ENCODE measurements around the gene TMUB1.

TMUB1 gene

GRCh38 chr7:151083071-151083823 lies at the start of gene TMUB1:
Gene TMUB1 (minus strand): TSS chr7:151083493. CDS start chr7:151082563, 930 bp downstream.
- in situ Hi-C loops (cut with MboI; ENCODE audit: low sequenced_read_pairs), result no loop called here

GRCh38 chr7:151132461-151133205 lies 49.3 kb upstream of the TMUB1 start:
- in situ Hi-C loops (cut with MboI; ENCODE audit: low sequenced_read_pairs), result no loop called here

- in situ Hi-C loops (cut with MboI; ENCODE audit: low sequenced_read_pairs), result no loop called here
Measured at GRCh38 chr7:151131592-151132293, 48.5 kb upstream of the TMUB1 start.

- in situ Hi-C loops (cut with MboI; ENCODE audit: low sequenced_read_pairs), result no loop called here
Measured at GRCh38 chr7:151131224-151131591, 47.9 kb upstream of the TMUB1 start.

GRCh38 chr7:151130741-151131157 lies 47.5 kb upstream of the TMUB1 start:
- in situ Hi-C loops (cut with MboI; ENCODE audit: low sequenced_read_pairs), result no loop called here

- in situ Hi-C loops (cut with MboI; ENCODE audit: low sequenced_read_pairs), result no loop called here
Measured at GRCh38 chr7:151129960-151130591, 46.8 kb upstream of the TMUB1 start.

GRCh38 chr7:151129117-151129959 lies 46.0 kb upstream of the TMUB1 start:
- in situ Hi-C loops (cut with MboI; ENCODE audit: low sequenced_read_pairs), result no loop called here

- in situ Hi-C loops (cut with MboI; ENCODE audit: low sequenced_read_pairs), result no loop called here
Measured at GRCh38 chr7:151128716-151129115, 45.4 kb upstream of the TMUB1 start.

- in situ Hi-C loops (cut with MboI; ENCODE audit: low sequenced_read_pairs), result no loop called here
Measured at GRCh38 chr7:151128144-151128543, 44.9 kb upstream of the TMUB1 start.

GRCh38 chr7:151126491-151127137 lies 43.3 kb upstream of the TMUB1 start:
- in situ Hi-C loops (cut with MboI; ENCODE audit: low sequenced_read_pairs), result no loop called here

GRCh38 chr7:151125846-151126481 lies 42.7 kb upstream of the TMUB1 start:
- in situ Hi-C loops (cut with MboI; ENCODE audit: low sequenced_read_pairs), result no loop called here

- in situ Hi-C loops (cut with MboI; ENCODE audit: low sequenced_read_pairs), result no loop called here
Measured at GRCh38 chr7:151125470-151125845, 42.2 kb upstream of the TMUB1 start.

GRCh38 chr7:151124899-151125399 lies 41.7 kb upstream of the TMUB1 start:
- in situ Hi-C loops (cut with MboI; ENCODE audit: low sequenced_read_pairs), result loop anchor here (25.0 kb wide), 1 partner anchor 338 kb away; no protein-coding TSS in a partner anchor

- in situ Hi-C loops (cut with MboI; ENCODE audit: low sequenced_read_pairs), result loop anchor here (25.0 kb wide), 1 partner anchor 337 kb away; no protein-coding TSS in a partner anchor
Measured at GRCh38 chr7:151124481-151124880, 41.2 kb upstream of the TMUB1 start.

GRCh38 chr7:151123822-151124464 lies 40.6 kb upstream of the TMUB1 start:
- in situ Hi-C loops (cut with MboI; ENCODE audit: low sequenced_read_pairs), result loop anchor here (25.0 kb wide), 1 partner anchor 337 kb away; no protein-coding TSS in a partner anchor

- in situ Hi-C loops (cut with MboI; ENCODE audit: low sequenced_read_pairs), result loop anchor here (25.0 kb wide), 1 partner anchor 336 kb away; no protein-coding TSS in a partner anchor
Measured at GRCh38 chr7:151123158-151123821, 40.0 kb upstream of the TMUB1 start.

- in situ Hi-C loops (cut with MboI; ENCODE audit: low sequenced_read_pairs), result loop anchor here (25.0 kb wide), 1 partner anchor 335 kb away; no protein-coding TSS in a partner anchor
Measured at GRCh38 chr7:151122796-151123157, 39.5 kb upstream of the TMUB1 start.

- in situ Hi-C loops (cut with MboI; ENCODE audit: low sequenced_read_pairs), result loop anchor here (25.0 kb wide), 1 partner anchor 335 kb away; no protein-coding TSS in a partner anchor
Measured at GRCh38 chr7:151122276-151122675, 39.0 kb upstream of the TMUB1 start.

All from HL-60/S4 treated with phorbol 12-myristate 13-acetate at 8.2 ng/mL for 4 days and 3 days (cell line).